Mesothelial cell of epicardium (in vitro differentiated cells): Measurements from ENCODE around the gene TRIM68. TPM values are rescaled to one million over a fixed set of nuclear protein-coding genes. Genes with fewer than 3 reads are reported as not detected.

Source experiments
- DNase-seq, 2 experiments: peaks; one replicate each; pipeline ENCODE4 v3.0.0; 2021; ENCODE audit warnings: low spot score in 2 of 2; ENCODE audit not compliant: unreplicated experiment in 2 of 2
- H3K27ac Mint-ChIP-seq: 2 replicates; pipeline ENCODE4 v1.8.0; 2021; ENCODE audit warnings: mixed read lengths
- H3K27me3 Mint-ChIP-seq: 2 replicates; pipeline ENCODE4 v1.8.0; 2021; ENCODE audit warnings: low read depth, mixed read lengths
- H3K36me3 Mint-ChIP-seq: 2 replicates; pipeline ENCODE4 v1.8.0; 2021; ENCODE audit warnings: mixed read lengths
- H3K4me1 Mint-ChIP-seq: 2 replicates; pipeline ENCODE4 v1.8.0; 2021; ENCODE audit warnings: mixed read lengths
- H3K4me3 Mint-ChIP-seq: 2 replicates; pipeline ENCODE4 v1.8.0; 2021; ENCODE audit warnings: mild to moderate bottlenecking, moderate library complexity, mixed read lengths
- H3K9me3 Mint-ChIP-seq: 2 replicates; pipeline ENCODE4 v1.8.0; 2021; ENCODE audit warnings: mixed read lengths
- CTCF ChIP-seq: fragments of 200-600 bp; sonication (generic); IDR thresholded peaks from one replicate; pipeline ENCODE4 v1.5.0; 2021; ENCODE audit warnings: antibody characterized with exemption; ENCODE audit not compliant: unreplicated experiment
- total RNA-seq: library from RNA; stranded (reverse); gene quantifications from 3 replicates; pipeline ENCODE4 v1.2.1, GENCODE V29; 2021

The TRIM68 gene
- total RNA-seq, 1 donor from 2014 or later, result 23.3 TPM

- H3K27ac Mint-ChIP-seq, result peak overlapping the region; percentile 70
- H3K4me3 Mint-ChIP-seq, result no peak overlapping the region
- no peak for DNase-seq
- peaks cover 14% of the 10 kb centered on the region for H3K36me3 Mint-ChIP-seq
- H3K4me1 Mint-ChIP-seq, result peaks cover 14% of the 10 kb centered on the region
- peaks cover 43% of the 10 kb centered on the region for H3K9me3 Mint-ChIP-seq
- no peak for TF ChIP-seq CTCF
- no peaks in the 10 kb centered on the region for H3K27me3 Mint-ChIP-seq
Observed at GRCh38 chr11:4559527-4560440, 48.2 kb downstream of the TRIM68 start.

GRCh38 chr11:4551346-4551979 is 56.6 kb downstream of the TRIM68 start:
- peaks cover 24% of the 10 kb centered on the region for H3K9me3 Mint-ChIP-seq
- H3K36me3 Mint-ChIP-seq, result no peaks in the 10 kb centered on the region
- no peak overlapping the region for H3K4me3 Mint-ChIP-seq
- TF ChIP-seq CTCF, result no peak
- DNase-seq, result no peak
- H3K27ac Mint-ChIP-seq, result no peak overlapping the region
- no peaks in the 10 kb centered on the region for H3K27me3 Mint-ChIP-seq
- no peaks in the 10 kb centered on the region for H3K4me1 Mint-ChIP-seq

Other genes starting within 250 kb of the TRIM68 start
- gene OR52B4, start 239.8 kb downstream of the TRIM68 start, total RNA-seq, result not detected in 3 replicates
- gene TRIM21, start 214.5 kb downstream of the TRIM68 start, total RNA-seq, result 16.5 to 17.4 TPM (median 17.1 TPM) in 3 replicates
- gene OR52K2, start 158.9 kb downstream of the TRIM68 start, total RNA-seq, result not detected in 3 replicates
- gene OR52K1, start 125.6 kb downstream of the TRIM68 start, total RNA-seq, result 0.07 TPM in 1 of 3 replicates, not detected in the others
- gene OR52M1, start 63.0 kb downstream of the TRIM68 start, total RNA-seq, result not detected in 3 replicates
- not detected in 3 replicates for gene OR52I2, start 26.5 kb downstream of the TRIM68 start, total RNA-seq
- gene OR52I1, start 14.2 kb downstream of the TRIM68 start, total RNA-seq, result not detected in 3 replicates
- not detected in 3 replicates for gene OR51D1, start 29.2 kb upstream of the TRIM68 start, total RNA-seq
- not detected in 3 replicates for gene OR51E1, start 35.8 kb upstream of the TRIM68 start, total RNA-seq
- 0.11 TPM in 1 of 3 replicates, not detected in the others for gene OR51E2, start 89.6 kb upstream of the TRIM68 start, total RNA-seq
- not detected in 3 replicates for gene MMP26, start 96.6 kb upstream of the TRIM68 start, total RNA-seq
- gene OR51F1, start 161.7 kb upstream of the TRIM68 start, total RNA-seq, result not detected in 3 replicates
- not detected in 3 replicates for gene OR52R1, start 196.1 kb upstream of the TRIM68 start, total RNA-seq
- gene OR51F2, start 213.1 kb upstream of the TRIM68 start, total RNA-seq, result not detected in 3 replicates
- not detected in 3 replicates for gene OR51S1, start 241.0 kb upstream of the TRIM68 start, total RNA-seq